Measurements from ENCODE around the gene GOLGA8R.
"Not testable (repeated sequence)": the region's sequence is repeated elsewhere in the genome, so short reads cannot be mapped to it uniquely, and the experiment has no call there.

- not testable (repeated sequence) for TF ChIP-seq CTCF (conservative IDR thresholded peaks at IDR 0.05); EZH2 (IDR thresholded peaks at IDR 0.05; ENCODE audit: low read depth)
Observed at GRCh38 chr15:30452702-30453101, 38.6 kb upstream of the GOLGA8R start.

Measured in PC-9 (cell line).